ENCODE measurements around the gene ZAR1L. TPM values are rescaled to one million over a fixed set of nuclear protein-coding genes. Genes with fewer than 3 reads are reported as not detected.
A peak's percentile ranks its signal among the peaks of the same experiment; 100 is the strongest.

ZAR1L gene
- total RNA-seq, 1 donor from 2014 or later = not detected

- Histone ChIP-seq H3K9me3 (replicated peaks) (no peaks in the 10 kb centered on the region), H3K36me3 (peaks cover 97% of the 10 kb centered on the region), H3K27ac (replicated peaks) (peak overlapping the region; percentile 42), H3K4me3 (no peak overlapping the region), H3K4me1 (peaks cover 21% of the 10 kb centered on the region), H3K27me3 (ENCODE audit: low read depth) (no peaks in the 10 kb centered on the region)
- intact Hi-C loops (cut with micrococcal nuclease) = no loop called here
- DNase-seq = no peak
- no peak for TF ChIP-seq CTCF (IDR thresholded peaks at IDR 0.05; ENCODE audit: borderline replicate concordance)
These were observed 43.0 kb downstream of the ZAR1L start for GRCh38 chr13:32272021-32272683.

- Histone ChIP-seq H3K4me1 (peaks cover 53% of the 10 kb centered on the region), H3K36me3 (peaks cover 97% of the 10 kb centered on the region), H3K27me3 (ENCODE audit: low read depth) (no peaks in the 10 kb centered on the region), H3K4me3 (no peak overlapping the region), H3K9me3 (replicated peaks) (no peaks in the 10 kb centered on the region), H3K27ac (replicated peaks) (no peak overlapping the region)
- intact Hi-C loops (cut with micrococcal nuclease) = no loop called here
- DNase-seq = no peak
- peak; percentile 55 for TF ChIP-seq CTCF (IDR thresholded peaks at IDR 0.05; ENCODE audit: borderline replicate concordance)
These were observed 47.2 kb downstream of the ZAR1L start for GRCh38 chr13:32267836-32268439.

GRCh38 chr13:32266130-32266529, 49.0 kb downstream of the ZAR1L start:
- DNase-seq = no peak
- Histone ChIP-seq H3K27me3 (ENCODE audit: low read depth) (no peaks in the 10 kb centered on the region), H3K36me3 (peaks cover 89% of the 10 kb centered on the region), H3K4me3 (no peak overlapping the region), H3K9me3 (replicated peaks) (no peaks in the 10 kb centered on the region), H3K4me1 (peaks cover 60% of the 10 kb centered on the region), H3K27ac (replicated peaks) (peak overlapping the region; percentile 83)
- no peak for TF ChIP-seq CTCF (IDR thresholded peaks at IDR 0.05; ENCODE audit: borderline replicate concordance)
- intact Hi-C loops (cut with micrococcal nuclease) = no loop called here

- Histone ChIP-seq H3K27ac (replicated peaks) (peak overlapping the region; percentile 83), H3K27me3 (ENCODE audit: low read depth) (no peaks in the 10 kb centered on the region), H3K4me3 (no peak overlapping the region), H3K4me1 (peaks cover 60% of the 10 kb centered on the region), H3K36me3 (peaks cover 85% of the 10 kb centered on the region), H3K9me3 (replicated peaks) (no peaks in the 10 kb centered on the region)
- TF ChIP-seq CTCF (IDR thresholded peaks at IDR 0.05; ENCODE audit: borderline replicate concordance) = no peak
- no peak for DNase-seq
- intact Hi-C loops (cut with micrococcal nuclease) = no loop called here
These were observed 49.4 kb downstream of the ZAR1L start for GRCh38 chr13:32265726-32266125.

GRCh38 chr13:32264407-32264806, 50.8 kb downstream of the ZAR1L start:
- peak; percentile 79 for DNase-seq
- intact Hi-C loops (cut with micrococcal nuclease) = no loop called here
- H3K4me1 ChIP-seq = peaks cover 73% of the 10 kb centered on the region
- peak overlapping the region; percentile 25 for H3K4me3 ChIP-seq
- TF ChIP-seq CTCF (IDR thresholded peaks at IDR 0.05; ENCODE audit: borderline replicate concordance) = no peak
- no peaks in the 10 kb centered on the region for H3K9me3 ChIP-seq (replicated peaks)
- no peaks in the 10 kb centered on the region for H3K27me3 ChIP-seq (ENCODE audit: low read depth)
- H3K27ac ChIP-seq (replicated peaks) = peak overlapping the region; percentile 83
- H3K36me3 ChIP-seq = peaks cover 71% of the 10 kb centered on the region

Measured in left ventricle myocardium inferior (tissue), 1 donor.